ENCODE results near the gene TRIM72.

- no peak for TF ChIP-seq EZH2 (IDR thresholded peaks at IDR 0.05)
- TF ChIP-seq CTCF (IDR thresholded peaks at IDR 0.05): no peak
- TF ChIP-seq EZH2phosphoT487 (IDR thresholded peaks at IDR 0.05): no peak
Observed at GRCh38 chr16:31196324-31197088, 17.4 kb upstream of the TRIM72 start.
